ENCODE results near the gene NCK2. TPM values are rescaled to one million over a fixed set of nuclear protein-coding genes. Genes with fewer than 3 reads are reported as not detected.

NCK2 gene
- total and polyA plus RNA-seq, 2 donors = 14.5 to 31.4 TPM

DNA sequence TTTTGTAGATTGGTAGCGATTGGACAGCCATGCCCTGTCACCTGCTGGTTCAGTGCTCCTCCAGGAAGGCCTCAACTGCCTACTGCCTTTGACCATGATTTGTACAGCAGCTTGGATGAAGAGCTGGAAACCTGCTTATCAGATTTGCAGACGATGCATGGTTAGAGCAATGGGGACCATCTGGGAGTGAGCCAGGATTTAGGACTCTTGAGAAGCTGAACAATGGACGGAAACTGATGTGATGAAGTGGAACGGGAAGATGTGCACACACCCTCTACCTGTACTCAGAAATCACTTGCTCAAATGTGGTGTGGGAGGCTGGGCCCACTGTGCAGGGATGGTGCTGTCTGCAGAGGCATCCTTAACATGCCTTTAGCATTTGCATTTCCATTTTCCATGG, 57.2 kb downstream of the NCK2 start:
- H3K4me3 ChIP-seq (ENCODE audit: low read length in 2 of 2) = no peak overlapping the region
- no peaks in the 10 kb centered on the region for H3K36me3 ChIP-seq (ENCODE audit: control insufficient read depth in 2 of 2, insufficient read depth in 2 of 2, low read length in 1 of 2)
- 95% methylated on average over 4 of the region's 4 CpGs for WGBS
- H3K4me1 ChIP-seq (ENCODE audit: control insufficient read depth in 2 of 2, insufficient read depth in 2 of 2, low read length in 2 of 2) = peaks cover 41 to 62% of the 10 kb centered on the region in 2 donors
- H3K27me3 ChIP-seq (ENCODE audit: control insufficient read depth in 2 of 2, insufficient read depth in 1 of 2, low read length in 1 of 2) = no peaks in the 10 kb centered on the region
- H3K27ac ChIP-seq (ENCODE audit: low read depth in 1 of 2, low read length in 1 of 2) = no peak overlapping the region
- no peak for DNase-seq (ENCODE audit: low read depth in 6 of 9, low spot score in 9 of 9)
- H3K9me3 ChIP-seq (ENCODE audit: control insufficient read depth in 2 of 2, insufficient read depth in 1 of 2, low read length in 1 of 2) = no peaks in the 10 kb centered on the region

DNA sequence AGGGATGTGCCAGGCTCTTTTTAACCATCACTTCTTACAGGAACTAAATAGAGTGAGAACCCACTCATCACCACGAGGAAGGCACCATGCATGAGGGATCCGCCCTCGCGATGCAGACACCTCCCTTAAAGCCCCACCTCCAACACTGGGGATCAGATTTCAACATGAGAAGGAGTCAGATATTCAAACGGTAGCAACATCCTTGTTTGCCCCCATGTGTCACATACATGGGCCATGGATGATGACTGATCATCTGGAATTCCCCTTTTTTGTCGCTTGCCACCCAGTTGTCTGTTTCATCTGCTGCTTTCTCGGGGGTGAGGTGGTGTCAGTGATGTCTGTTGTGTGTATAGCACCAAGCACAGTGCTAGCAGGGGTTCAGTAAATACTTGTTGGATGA, 57.9 kb downstream of the NCK2 start:
- peaks cover 35 to 56% of the 10 kb centered on the region in 2 donors for H3K4me1 ChIP-seq (ENCODE audit: control insufficient read depth in 2 of 2, insufficient read depth in 2 of 2, low read length in 2 of 2)
- peak in 1 of 9 donors; percentile 40 for DNase-seq (ENCODE audit: low read depth in 6 of 9, low spot score in 9 of 9)
- no peaks in the 10 kb centered on the region for H3K9me3 ChIP-seq (ENCODE audit: control insufficient read depth in 2 of 2, insufficient read depth in 1 of 2, low read length in 1 of 2)
- 83% methylated on average over 7 of the region's 7 CpGs for WGBS
- H3K4me3 ChIP-seq (ENCODE audit: low read length in 2 of 2) = no peak overlapping the region
- no peaks in the 10 kb centered on the region for H3K36me3 ChIP-seq (ENCODE audit: control insufficient read depth in 2 of 2, insufficient read depth in 2 of 2, low read length in 1 of 2)
- H3K27me3 ChIP-seq (ENCODE audit: control insufficient read depth in 2 of 2, insufficient read depth in 1 of 2, low read length in 1 of 2) = no peaks in the 10 kb centered on the region
- H3K27ac ChIP-seq (ENCODE audit: low read depth in 1 of 2, low read length in 1 of 2) = no peak overlapping the region

DNA sequence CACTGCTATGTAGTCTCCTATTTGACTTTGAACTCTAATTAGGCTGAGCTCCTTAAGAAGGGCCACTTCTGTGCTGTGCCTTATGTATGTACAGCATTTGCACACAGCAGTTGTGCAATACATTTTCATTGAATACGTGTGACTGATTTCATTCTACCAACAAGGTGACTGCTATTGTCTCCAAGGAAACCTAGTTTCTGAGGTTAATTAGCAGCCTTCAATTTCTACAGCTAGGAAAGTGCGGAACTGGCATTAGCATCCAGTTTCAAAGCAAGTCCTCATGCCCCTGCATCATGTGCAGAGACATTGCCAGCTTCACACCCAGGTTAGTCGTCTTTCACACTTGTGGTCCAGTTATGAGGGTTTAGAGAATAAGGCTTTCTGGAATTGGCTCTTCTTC, 58.6 kb downstream of the NCK2 start:
- WGBS = 93% methylated on average over 3 of the region's 3 CpGs
- H3K9me3 ChIP-seq (ENCODE audit: control insufficient read depth in 2 of 2, insufficient read depth in 1 of 2, low read length in 1 of 2) = no peaks in the 10 kb centered on the region
- peaks cover 30 to 50% of the 10 kb centered on the region in 2 donors for H3K4me1 ChIP-seq (ENCODE audit: control insufficient read depth in 2 of 2, insufficient read depth in 2 of 2, low read length in 2 of 2)
- H3K36me3 ChIP-seq (ENCODE audit: control insufficient read depth in 2 of 2, insufficient read depth in 2 of 2, low read length in 1 of 2) = no peaks in the 10 kb centered on the region
- no peak for DNase-seq (ENCODE audit: low read depth in 6 of 9, low spot score in 9 of 9)
- no peaks in the 10 kb centered on the region for H3K27me3 ChIP-seq (ENCODE audit: control insufficient read depth in 2 of 2, insufficient read depth in 1 of 2, low read length in 1 of 2)
- no peak overlapping the region for H3K27ac ChIP-seq (ENCODE audit: low read depth in 1 of 2, low read length in 1 of 2)
- no peak overlapping the region for H3K4me3 ChIP-seq (ENCODE audit: low read length in 2 of 2)

DNA sequence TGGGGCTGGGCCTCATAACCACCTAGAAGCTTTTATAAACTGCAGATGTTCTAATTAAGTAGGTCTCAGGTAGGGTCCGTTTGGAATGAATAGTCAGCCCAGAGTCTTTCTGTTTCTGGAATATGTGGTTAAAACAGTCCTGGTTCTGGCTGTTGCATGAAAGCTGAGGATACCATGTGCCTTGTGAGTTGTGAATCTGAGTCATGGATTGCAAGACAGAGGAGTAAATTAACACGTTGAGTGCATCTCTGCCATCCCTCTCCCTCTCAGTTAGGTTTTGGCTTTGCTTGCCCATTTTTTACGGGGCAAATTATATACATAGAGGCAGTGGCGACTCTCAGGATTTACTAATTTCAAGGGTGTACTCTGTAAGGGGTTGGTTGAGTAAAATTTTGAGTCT, 59.1 kb downstream of the NCK2 start:
- Histone ChIP-seq H3K27me3 (ENCODE audit: control insufficient read depth in 2 of 2, insufficient read depth in 1 of 2, low read length in 1 of 2) (no peaks in the 10 kb centered on the region), H3K9me3 (ENCODE audit: control insufficient read depth in 2 of 2, insufficient read depth in 1 of 2, low read length in 1 of 2) (no peaks in the 10 kb centered on the region), H3K27ac (ENCODE audit: low read depth in 1 of 2, low read length in 1 of 2) (no peak overlapping the region), H3K4me1 (ENCODE audit: control insufficient read depth in 2 of 2, insufficient read depth in 2 of 2, low read length in 2 of 2) (peaks cover 26 to 46% of the 10 kb centered on the region in 2 donors), H3K36me3 (ENCODE audit: control insufficient read depth in 2 of 2, insufficient read depth in 2 of 2, low read length in 1 of 2) (no peaks in the 10 kb centered on the region), H3K4me3 (ENCODE audit: low read length in 2 of 2) (no peak overlapping the region)
- 97% methylated on average over 4 of the region's 4 CpGs for WGBS
- no peak for DNase-seq (ENCODE audit: low read depth in 6 of 9, low spot score in 9 of 9)

DNA sequence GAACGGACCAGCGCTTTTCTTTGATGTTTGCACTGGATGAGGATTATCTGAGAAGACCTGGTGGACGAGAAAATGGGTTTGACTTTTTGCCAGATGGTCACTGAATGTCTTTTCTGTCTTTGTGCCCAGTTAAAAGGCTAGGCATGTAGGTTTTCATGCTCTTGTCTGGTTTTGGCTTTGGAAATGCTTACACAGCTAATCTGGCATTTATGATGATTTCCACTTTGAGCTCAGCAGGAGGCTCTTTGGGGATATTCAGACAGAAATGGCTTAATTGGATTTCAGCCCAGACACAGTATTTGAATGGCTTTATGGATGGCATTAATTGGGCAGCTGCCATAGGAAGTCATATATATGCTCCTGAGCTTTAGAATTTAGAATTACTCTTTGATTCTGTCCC, 59.6 kb downstream of the NCK2 start:
- 97% methylated on average over 3 of the region's 3 CpGs for WGBS
- Histone ChIP-seq H3K9me3 (ENCODE audit: control insufficient read depth in 2 of 2, insufficient read depth in 1 of 2, low read length in 1 of 2) (no peaks in the 10 kb centered on the region), H3K36me3 (ENCODE audit: control insufficient read depth in 2 of 2, insufficient read depth in 2 of 2, low read length in 1 of 2) (peaks cover 0 to 4% of the 10 kb centered on the region in 2 donors), H3K4me1 (ENCODE audit: control insufficient read depth in 2 of 2, insufficient read depth in 2 of 2, low read length in 2 of 2) (peaks cover 22 to 41% of the 10 kb centered on the region in 2 donors), H3K4me3 (ENCODE audit: low read length in 2 of 2) (no peak overlapping the region), H3K27me3 (ENCODE audit: control insufficient read depth in 2 of 2, insufficient read depth in 1 of 2, low read length in 1 of 2) (no peaks in the 10 kb centered on the region), H3K27ac (ENCODE audit: low read depth in 1 of 2, low read length in 1 of 2) (peak overlapping the region in 1 of 2 donors; percentile 8)
- DNase-seq (ENCODE audit: low read depth in 6 of 9, low spot score in 9 of 9) = no peak

DNA sequence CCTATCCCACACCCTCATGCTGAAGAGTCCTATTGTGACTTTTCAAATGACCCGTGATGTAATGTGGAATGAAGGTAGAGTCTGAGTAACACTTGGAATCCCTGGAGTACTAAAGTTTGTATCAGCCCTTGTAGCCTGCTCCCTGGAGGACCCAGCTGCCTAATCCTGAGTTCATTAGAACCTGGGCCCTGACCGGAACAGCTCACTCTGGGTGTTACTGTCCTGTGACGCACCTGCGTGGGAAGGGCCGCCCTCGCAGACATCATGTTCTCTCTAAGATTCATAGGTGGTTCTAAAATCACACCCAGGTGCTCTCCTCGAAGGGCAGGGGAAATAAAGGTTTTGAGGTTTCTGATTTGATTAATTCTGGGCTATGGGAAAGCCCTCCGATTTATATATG, 62.3 kb downstream of the NCK2 start:
- Histone ChIP-seq H3K27me3 (ENCODE audit: control insufficient read depth in 2 of 2, insufficient read depth in 1 of 2, low read length in 1 of 2) (no peaks in the 10 kb centered on the region), H3K9me3 (ENCODE audit: control insufficient read depth in 2 of 2, insufficient read depth in 1 of 2, low read length in 1 of 2) (no peaks in the 10 kb centered on the region), H3K4me1 (ENCODE audit: control insufficient read depth in 2 of 2, insufficient read depth in 2 of 2, low read length in 2 of 2) (peaks cover 5 to 20% of the 10 kb centered on the region in 2 donors), H3K36me3 (ENCODE audit: control insufficient read depth in 2 of 2, insufficient read depth in 2 of 2, low read length in 1 of 2) (peaks cover 0 to 4% of the 10 kb centered on the region in 2 donors), H3K27ac (ENCODE audit: low read depth in 1 of 2, low read length in 1 of 2) (peak overlapping the region in 1 of 2 donors; percentile 18), H3K4me3 (ENCODE audit: low read length in 2 of 2) (no peak overlapping the region)
- no peak for DNase-seq (ENCODE audit: low read depth in 6 of 9, low spot score in 9 of 9)
- WGBS = 96% methylated on average over 8 of the region's 8 CpGs

DNA sequence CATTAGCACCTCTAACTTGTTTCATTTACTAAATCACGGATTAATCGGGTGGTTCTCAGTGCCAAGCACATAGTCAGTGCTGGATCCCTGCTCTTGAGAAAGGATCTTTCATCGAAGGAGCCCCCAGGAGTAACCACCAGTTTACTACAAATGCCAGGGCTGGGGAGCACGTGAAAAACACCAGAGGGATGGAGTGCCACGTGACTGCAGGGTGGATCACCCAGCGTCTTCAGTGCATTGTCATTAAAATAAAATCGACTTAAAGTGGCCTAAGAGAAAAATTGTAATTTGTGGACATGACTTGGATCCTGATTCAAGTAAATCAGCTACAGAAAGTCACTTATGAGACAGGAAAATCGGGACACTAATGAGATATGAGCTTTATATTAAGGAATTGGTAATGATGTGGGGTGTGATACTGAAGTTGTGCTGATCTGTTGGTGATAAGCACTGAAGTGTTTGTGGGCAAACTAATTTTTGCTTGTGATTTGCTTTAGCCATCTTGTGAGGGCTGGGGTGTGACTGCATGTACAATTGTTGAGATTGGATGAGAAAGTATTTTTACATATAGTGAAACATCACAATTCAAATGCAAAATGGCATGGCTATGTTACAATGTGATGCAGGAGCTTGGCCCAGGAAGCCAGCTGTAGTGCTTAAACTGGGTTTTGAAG, 63.8 kb downstream of the NCK2 start:
- Histone ChIP-seq H3K27me3 (ENCODE audit: control insufficient read depth in 2 of 2, insufficient read depth in 1 of 2, low read length in 1 of 2) (no peaks in the 10 kb centered on the region), H3K27ac (ENCODE audit: low read depth in 1 of 2, low read length in 1 of 2) (no peak overlapping the region), H3K36me3 (ENCODE audit: control insufficient read depth in 2 of 2, insufficient read depth in 2 of 2, low read length in 1 of 2) (peaks cover 0 to 4% of the 10 kb centered on the region in 2 donors), H3K4me3 (ENCODE audit: low read length in 2 of 2) (no peak overlapping the region), H3K9me3 (ENCODE audit: control insufficient read depth in 2 of 2, insufficient read depth in 1 of 2, low read length in 1 of 2) (no peaks in the 10 kb centered on the region), H3K4me1 (ENCODE audit: control insufficient read depth in 2 of 2, insufficient read depth in 2 of 2, low read length in 2 of 2) (peaks cover 1 to 19% of the 10 kb centered on the region in 2 donors)
- WGBS = 96% methylated on average over 8 of the region's 8 CpGs
- no peak for DNase-seq (ENCODE audit: low read depth in 6 of 9, low spot score in 9 of 9)

DNA sequence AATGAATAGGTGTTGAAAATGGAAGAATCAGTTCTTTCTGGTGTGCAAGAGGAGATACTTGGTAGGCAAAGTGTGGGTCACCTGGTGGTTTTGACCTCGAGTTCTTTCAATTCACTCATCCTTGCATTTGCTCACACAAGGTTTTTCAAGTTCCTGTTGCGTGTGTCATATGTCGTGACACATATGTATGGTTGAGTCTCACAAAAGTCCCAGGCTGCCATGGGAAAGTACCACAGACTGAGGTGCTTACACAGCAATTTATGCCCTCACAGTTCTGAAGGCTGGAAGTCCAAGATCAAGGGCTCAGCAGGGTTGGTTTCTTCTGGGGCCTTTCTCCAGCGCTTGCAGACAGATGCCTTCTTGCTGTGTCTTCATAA, 64.4 kb downstream of the NCK2 start:
- DNase-seq (ENCODE audit: low read depth in 6 of 9, low spot score in 9 of 9) = no peak
- Histone ChIP-seq H3K9me3 (ENCODE audit: control insufficient read depth in 2 of 2, insufficient read depth in 1 of 2, low read length in 1 of 2) (no peaks in the 10 kb centered on the region), H3K27ac (ENCODE audit: low read depth in 1 of 2, low read length in 1 of 2) (no peak overlapping the region), H3K36me3 (ENCODE audit: control insufficient read depth in 2 of 2, insufficient read depth in 2 of 2, low read length in 1 of 2) (peaks cover 0 to 4% of the 10 kb centered on the region in 2 donors), H3K4me1 (ENCODE audit: control insufficient read depth in 2 of 2, insufficient read depth in 2 of 2, low read length in 2 of 2) (peaks cover 0 to 16% of the 10 kb centered on the region in 2 donors), H3K4me3 (ENCODE audit: low read length in 2 of 2) (no peak overlapping the region), H3K27me3 (ENCODE audit: control insufficient read depth in 2 of 2, insufficient read depth in 1 of 2, low read length in 1 of 2) (no peaks in the 10 kb centered on the region)
- WGBS = 93% methylated on average over 4 of the region's 4 CpGs

DNA sequence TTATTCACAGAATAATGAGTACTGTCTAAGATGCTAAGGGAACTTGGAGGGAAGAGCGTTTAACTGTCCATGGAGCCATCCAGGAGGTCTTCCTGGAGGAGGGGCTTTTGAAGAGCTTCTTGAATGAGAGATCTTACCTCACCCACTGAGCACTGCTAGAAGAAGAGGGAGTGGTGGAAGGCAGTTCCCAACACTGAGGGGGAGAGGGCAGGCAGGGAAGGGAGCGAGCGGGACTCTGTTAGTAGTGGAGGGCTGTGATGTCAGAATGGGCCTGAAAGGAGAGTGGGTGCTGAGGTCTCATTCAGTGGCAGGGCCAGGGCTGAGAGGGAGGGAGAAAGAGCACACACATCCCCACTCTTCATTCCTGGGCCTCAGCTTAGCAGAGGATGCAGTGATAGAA, 65.0 kb downstream of the NCK2 start:
- no peak for DNase-seq (ENCODE audit: low read depth in 6 of 9, low spot score in 9 of 9)
- Histone ChIP-seq H3K27ac (ENCODE audit: low read depth in 1 of 2, low read length in 1 of 2) (no peak overlapping the region), H3K4me1 (ENCODE audit: control insufficient read depth in 2 of 2, insufficient read depth in 2 of 2, low read length in 2 of 2) (peaks cover 0 to 16% of the 10 kb centered on the region in 2 donors), H3K9me3 (ENCODE audit: control insufficient read depth in 2 of 2, insufficient read depth in 1 of 2, low read length in 1 of 2) (no peaks in the 10 kb centered on the region), H3K27me3 (ENCODE audit: control insufficient read depth in 2 of 2, insufficient read depth in 1 of 2, low read length in 1 of 2) (no peaks in the 10 kb centered on the region), H3K36me3 (ENCODE audit: control insufficient read depth in 2 of 2, insufficient read depth in 2 of 2, low read length in 1 of 2) (peaks cover 0 to 6% of the 10 kb centered on the region in 2 donors), H3K4me3 (ENCODE audit: low read length in 2 of 2) (no peak overlapping the region)
- WGBS = 97% methylated on average over 3 of the region's 3 CpGs

Measured in thymus (tissue), 11 donors.